GM12891 (cell line): Measurements from ENCODE around the gene HDAC6.

Experiments used
- PAX5 ChIP-seq: IDR thresholded peaks from 2 replicates; pipeline ENCODE4 v1.6.1; 2011; ENCODE audit warnings: low read length, moderate library complexity, mild to moderate bottlenecking; ENCODE audit not compliant: insufficient read depth, severe bottlenecking
- POLR2A ChIP-seq: IDR thresholded peaks from 2 replicates; pipeline ENCODE4 v1.6.1; 2011; ENCODE audit warnings: low read depth, low read length, control low read depth
- POLR2AphosphoS5 ChIP-seq: IDR thresholded peaks from 2 replicates; pipeline ENCODE4 v1.6.1; 2011; ENCODE audit warnings: low read depth, low read length, control low read depth
- TAF1 ChIP-seq: IDR thresholded peaks from 2 replicates; pipeline ENCODE4 v1.6.1; 2011; ENCODE audit warnings: low read depth, low read length, control low read depth

DNA sequence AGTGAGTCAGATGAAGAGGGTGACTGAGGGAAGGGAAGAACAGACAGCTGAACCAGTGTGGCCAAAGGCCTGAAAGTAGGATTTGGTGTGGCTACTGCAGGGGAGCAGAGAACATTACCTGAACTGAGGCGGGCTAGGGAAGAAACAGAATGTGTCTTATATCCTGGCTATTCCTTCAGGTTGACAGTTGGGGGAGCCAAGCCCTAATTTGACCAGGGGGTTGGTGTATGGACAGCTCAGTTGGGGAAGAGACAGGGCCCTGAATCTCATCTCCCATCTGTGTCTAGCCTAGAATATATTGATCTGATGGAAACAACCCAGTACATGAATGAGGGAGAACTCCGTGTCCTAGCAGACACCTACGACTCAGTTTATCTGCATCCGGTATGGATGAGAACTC lies 4.2 kb downstream of the HDAC6 start:
- no peak for TF ChIP-seq POLR2AphosphoS5
- no peak for TF ChIP-seq POLR2A
- no peak for TF ChIP-seq TAF1
- TF ChIP-seq PAX5, result no peak
